ENCODE results near the gene TNXB. TPM values are rescaled to one million over a fixed set of nuclear protein-coding genes. Genes with fewer than 3 reads are reported as not detected.

TNXB gene
- total RNA-seq, 2 donors from 2014 or later: 4.0 to 9.3 TPM

GRCh38 chr6:32149932-32150870 lies 41.1 kb upstream of the TNXB start:
- no peaks in the 10 kb centered on the region for H3K27me3 ChIP-seq (ENCODE audit: control insufficient read depth, insufficient read depth, low read length, poor library complexity, severe bottlenecking)

GRCh38 chr6:32149092-32149755 lies 40.1 kb upstream of the TNXB start:
- Histone ChIP-seq H3K27ac (ENCODE audit: low read depth, low read length) (no peak overlapping the region), H3K4me1 (ENCODE audit: control insufficient read depth, insufficient read depth, low read length) (peaks cover 14% of the 10 kb centered on the region), H3K9ac (ENCODE audit: extremely low read depth, low read length, poor library complexity, severe bottlenecking) (no peak overlapping the region), H3K9me3 (ENCODE audit: control insufficient read depth, low read length) (no peaks in the 10 kb centered on the region), H3K4me3 (ENCODE audit: low read length) (no peak overlapping the region), H3K27me3 (ENCODE audit: control insufficient read depth, insufficient read depth, low read length, poor library complexity, severe bottlenecking) (no peaks in the 10 kb centered on the region), H3K36me3 (ENCODE audit: control insufficient read depth, insufficient read depth, low read length) (no peaks in the 10 kb centered on the region)
- H3K27me3 Mint-ChIP-seq (ENCODE audit: insufficient read depth): peaks cover 32% of the 10 kb centered on the region
- H3K9me3 Mint-ChIP-seq: no peaks in the 10 kb centered on the region
- peaks cover 56% of the 10 kb centered on the region for H3K4me1 Mint-ChIP-seq
- DNase-seq: no peak
- WGBS, 2 experiments (ENCODE audit: insufficient coverage in 1 of 2, insufficient read length in 1 of 2): 94% methylated on average over 29 to 47 of the region's 47 CpGs
- peak overlapping the region; percentile 27 for H3K4me3 Mint-ChIP-seq
- H3K27ac Mint-ChIP-seq: no peak overlapping the region
- H3K36me3 Mint-ChIP-seq (ENCODE audit: low read depth): no peaks in the 10 kb centered on the region
- no peak for TF ChIP-seq CTCF (conservative IDR thresholded peaks at IDR 0.05)

More at GRCh38 chr6:32149932-32150870, 41.1 kb upstream of the TNXB start:
- DNase-seq: peak; percentile 82
- peak; percentile 17 for TF ChIP-seq CTCF (conservative IDR thresholded peaks at IDR 0.05)
- Histone ChIP-seq H3K4me1 (ENCODE audit: control insufficient read depth, insufficient read depth, low read length) (peaks cover 14% of the 10 kb centered on the region), H3K9ac (ENCODE audit: extremely low read depth, low read length, poor library complexity, severe bottlenecking) (no peak overlapping the region), H3K9me3 (ENCODE audit: control insufficient read depth, low read length) (no peaks in the 10 kb centered on the region), H3K27ac (ENCODE audit: low read depth, low read length) (no peak overlapping the region), H3K4me3 (ENCODE audit: low read length) (no peak overlapping the region), H3K36me3 (ENCODE audit: control insufficient read depth, insufficient read depth, low read length) (no peaks in the 10 kb centered on the region)
- 72 to 88% methylated on average over 6 to 55 of the region's 55 CpGs for WGBS, 2 experiments (ENCODE audit: insufficient coverage in 1 of 2, insufficient read length in 1 of 2)
- no peaks in the 10 kb centered on the region for H3K9me3 Mint-ChIP-seq
- H3K27ac Mint-ChIP-seq: no peak overlapping the region
- peaks cover 56% of the 10 kb centered on the region for H3K4me1 Mint-ChIP-seq
- peaks cover 32% of the 10 kb centered on the region for H3K27me3 Mint-ChIP-seq (ENCODE audit: insufficient read depth)
- H3K36me3 Mint-ChIP-seq (ENCODE audit: low read depth): peaks cover under 1% of the 10 kb centered on the region
- H3K4me3 Mint-ChIP-seq: peak overlapping the region; percentile 28

GRCh38 chr6:32148289-32149091 lies 39.4 kb upstream of the TNXB start:
- H3K27me3 ChIP-seq (ENCODE audit: control insufficient read depth, insufficient read depth, low read length, poor library complexity, severe bottlenecking): no peaks in the 10 kb centered on the region
- H3K27me3 Mint-ChIP-seq (ENCODE audit: insufficient read depth): peaks cover 32% of the 10 kb centered on the region
- no peaks in the 10 kb centered on the region for H3K36me3 ChIP-seq (ENCODE audit: control insufficient read depth, insufficient read depth, low read length)
- H3K9ac ChIP-seq (ENCODE audit: extremely low read depth, low read length, poor library complexity, severe bottlenecking): no peak overlapping the region
- no peak overlapping the region for H3K27ac ChIP-seq (ENCODE audit: low read depth, low read length)
- WGBS, 2 experiments (ENCODE audit: insufficient coverage in 1 of 2, insufficient read length in 1 of 2): 93 to 98% methylated on average over 11 to 39 of the region's 39 CpGs
- H3K4me3 Mint-ChIP-seq: peak overlapping the region; percentile 27
- no peaks in the 10 kb centered on the region for H3K9me3 ChIP-seq (ENCODE audit: control insufficient read depth, low read length)
- H3K36me3 Mint-ChIP-seq (ENCODE audit: low read depth): no peaks in the 10 kb centered on the region
- H3K27ac Mint-ChIP-seq: no peak overlapping the region
- H3K4me1 ChIP-seq (ENCODE audit: control insufficient read depth, insufficient read depth, low read length): peaks cover 14% of the 10 kb centered on the region
- DNase-seq: peak; percentile 94
- TF ChIP-seq CTCF (conservative IDR thresholded peaks at IDR 0.05): no peak
- H3K4me3 ChIP-seq (ENCODE audit: low read length): no peak overlapping the region
- peaks cover 56% of the 10 kb centered on the region for H3K4me1 Mint-ChIP-seq
- no peaks in the 10 kb centered on the region for H3K9me3 Mint-ChIP-seq

Data from endodermal cell (in vitro differentiated cells).